ENCODE data around the gene OR8B3.
A peak's percentile ranks its signal among the peaks of the same experiment; 100 is the strongest.
"Not testable (repeated sequence)": the region's sequence is repeated elsewhere in the genome, so short reads cannot be mapped to it uniquely, and the experiment has no call there.

The OR8B3 gene, protein sequence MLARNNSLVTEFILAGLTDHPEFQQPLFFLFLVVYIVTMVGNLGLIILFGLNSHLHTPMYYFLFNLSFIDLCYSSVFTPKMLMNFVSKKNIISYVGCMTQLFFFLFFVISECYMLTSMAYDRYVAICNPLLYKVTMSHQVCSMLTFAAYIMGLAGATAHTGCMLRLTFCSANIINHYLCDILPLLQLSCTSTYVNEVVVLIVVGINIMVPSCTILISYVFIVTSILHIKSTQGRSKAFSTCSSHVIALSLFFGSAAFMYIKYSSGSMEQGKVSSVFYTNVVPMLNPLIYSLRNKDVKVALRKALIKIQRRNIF

GRCh38 chr11:124398924-124399323 lies at the start of gene OR8B3:
OR8B3 (minus strand) TSS chr11:124399024; CDS start chr11:124397351, 1,673 bp downstream.
- DNase-seq = no peak

- DNase-seq = no peak
Measured at GRCh38 chr11:124446916-124447315, 48.1 kb upstream of the OR8B3 start.

- no peak for DNase-seq
Measured at GRCh38 chr11:124445646-124446150, 46.9 kb upstream of the OR8B3 start, which contains the start of gene OR8B8. OR8B8 (minus strand) TSS chr11:124445696; CDS start chr11:124441085, 4,611 bp downstream.

DNA sequence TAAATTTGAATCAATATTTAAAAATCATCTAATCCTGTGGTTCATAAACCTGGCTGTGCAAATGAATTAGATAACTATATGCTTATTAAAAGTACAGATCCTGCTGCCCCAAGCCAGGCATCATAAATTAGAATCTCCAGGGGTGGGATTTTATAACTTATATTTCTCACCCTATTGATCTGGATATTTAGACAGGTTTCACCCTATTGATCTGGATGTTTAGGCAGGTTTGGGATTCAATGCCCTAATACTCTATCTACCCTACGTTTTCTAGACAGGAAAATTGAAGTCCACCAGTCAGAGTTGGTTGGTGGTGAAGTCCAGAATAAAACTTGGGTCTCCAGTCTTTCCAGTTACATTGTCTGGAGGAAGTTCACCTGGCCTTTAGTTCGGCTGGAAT lies 44.0 kb upstream of the OR8B3 start:
- no peak for DNase-seq

GRCh38 chr11:124442442-124442841 lies 43.6 kb upstream of the OR8B3 start:
- DNase-seq = no peak

GRCh38 chr11:124441519-124441918 lies 42.7 kb upstream of the OR8B3 start:
- DNase-seq = no peak

GRCh38 chr11:124441081-124441480 lies 42.3 kb upstream of the OR8B3 start:
- no peak for DNase-seq

GRCh38 chr11:124440608-124441007 lies 41.8 kb upstream of the OR8B3 start:
- DNase-seq = no peak

DNA sequence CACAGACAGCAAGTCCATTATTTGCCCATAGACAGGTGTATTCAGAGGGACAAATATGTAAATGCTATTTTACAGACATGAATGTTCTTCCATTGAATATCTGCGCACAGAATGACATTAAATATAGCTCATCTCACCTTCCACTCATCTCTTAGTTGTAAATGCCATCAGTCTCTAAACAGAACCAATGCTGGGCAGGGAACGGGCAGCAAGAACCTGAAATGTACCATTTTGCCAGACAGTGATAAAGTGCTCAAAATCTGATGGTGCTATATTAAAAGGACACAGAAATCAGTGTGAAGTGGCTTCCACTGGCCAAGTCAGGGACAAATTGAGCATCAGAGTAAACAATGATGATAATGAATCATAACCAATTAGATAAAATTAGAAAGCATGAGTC lies 35.9 kb upstream of the OR8B3 start:
- no peak for DNase-seq

DNA sequence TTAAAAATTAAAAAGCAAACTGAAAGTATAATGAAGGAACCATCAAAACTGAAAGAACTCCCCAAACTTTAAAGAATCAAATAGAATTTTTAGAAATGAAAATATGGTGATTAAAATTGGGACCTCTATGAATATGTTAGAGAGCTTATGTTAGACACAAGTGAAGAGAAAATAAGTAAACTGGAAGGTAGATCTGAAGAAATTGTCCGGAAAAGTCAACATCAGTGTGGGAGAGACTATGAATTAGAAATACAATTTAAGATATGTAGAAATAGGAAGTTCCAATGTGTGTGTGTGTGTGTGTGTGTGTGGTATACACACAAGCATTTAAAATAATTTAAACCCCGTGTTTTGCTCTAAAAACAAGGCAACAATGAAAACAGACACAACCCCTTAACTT lies 30.8 kb upstream of the OR8B3 start:
- no peak for DNase-seq

DNA sequence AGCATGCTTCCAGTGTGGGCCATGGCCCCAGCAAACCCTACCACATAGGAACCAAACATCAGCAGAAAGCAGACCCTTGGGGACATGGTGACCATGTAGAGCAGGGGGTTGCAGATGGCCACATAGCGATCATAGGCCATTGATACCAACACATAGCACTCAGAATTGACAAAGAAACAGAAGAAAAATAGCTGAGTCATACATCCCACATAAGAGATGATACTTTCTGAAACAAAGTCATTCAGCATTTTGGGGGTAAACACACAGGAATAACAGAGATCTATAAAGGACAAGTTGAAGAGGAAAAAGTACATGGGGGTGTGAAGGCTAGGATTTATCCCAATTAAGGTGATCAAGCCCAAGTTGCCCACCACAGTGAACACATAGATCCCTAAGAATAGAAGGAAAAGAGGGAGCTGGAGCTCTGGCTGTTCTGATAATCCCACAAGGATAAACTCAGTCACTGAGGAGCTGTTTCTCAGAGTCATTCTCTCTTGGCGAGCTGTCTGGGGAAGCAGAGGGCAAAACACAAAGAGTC lies 25.6 kb upstream of the OR8B3 start, which contains the start of gene OR8B4:
TSS of gene OR8B4 (minus strand) at position 488 of the 538 bp plus-strand sequence. CDS start at position 488, 0 bp downstream.
- DNase-seq = no peak

GRCh38 chr11:124421043-124421442 lies 22.2 kb upstream of the OR8B3 start:
- no peak for DNase-seq

DNA sequence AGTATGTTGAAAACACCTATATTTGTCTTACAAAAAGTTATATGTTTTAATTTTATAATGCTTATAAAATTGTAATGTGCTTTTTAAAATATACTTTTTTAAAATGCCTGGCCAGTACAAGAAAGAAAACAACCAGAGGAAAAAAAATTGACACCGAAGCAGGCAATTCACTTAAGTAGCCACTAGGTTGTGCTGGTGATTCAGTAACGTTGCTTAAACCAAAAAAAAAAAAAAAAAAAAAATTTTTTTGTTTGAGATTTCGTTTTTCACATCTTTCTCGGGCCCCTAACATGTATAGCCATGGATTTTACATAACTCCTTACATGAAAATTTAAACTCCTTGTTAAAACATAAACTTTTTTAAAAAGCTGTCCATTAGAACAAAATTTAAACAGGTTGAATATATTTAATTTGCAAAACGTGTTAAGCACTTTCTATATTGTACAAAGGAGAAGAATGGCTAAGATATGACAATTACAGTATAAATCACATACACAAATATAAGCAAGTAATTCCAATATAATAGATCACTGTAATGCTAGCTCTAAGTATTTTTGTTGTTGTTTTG lies 16.6 kb upstream of the OR8B3 start:
- no peak for DNase-seq

DNA sequence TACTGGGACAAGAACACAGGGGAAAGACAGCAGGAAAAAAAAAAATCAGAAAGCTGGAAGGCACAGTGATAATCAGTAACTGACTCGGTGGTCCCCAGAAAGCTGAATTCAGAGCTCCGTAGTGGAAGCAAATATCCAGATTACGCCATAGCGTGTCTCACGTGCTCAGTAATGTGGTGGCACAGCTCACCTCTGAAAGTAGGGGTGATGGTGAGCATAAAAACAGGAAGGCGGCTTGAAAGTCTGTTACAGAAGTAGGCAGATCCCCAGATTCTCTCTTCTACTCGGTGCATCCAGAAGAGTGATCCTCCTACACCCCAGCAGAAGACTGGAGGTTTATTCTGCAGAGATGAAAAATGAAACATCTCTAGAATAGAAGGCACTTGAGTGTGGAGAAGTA lies 11.1 kb upstream of the OR8B3 start:
- DNase-seq = no peak

- no peak for DNase-seq
Measured at GRCh38 chr11:124405581-124405980, 6.8 kb upstream of the OR8B3 start.

- not testable (repeated sequence) for DNase-seq
Measured at GRCh38 chr11:124403186-124403585, 4.4 kb upstream of the OR8B3 start.

DNA sequence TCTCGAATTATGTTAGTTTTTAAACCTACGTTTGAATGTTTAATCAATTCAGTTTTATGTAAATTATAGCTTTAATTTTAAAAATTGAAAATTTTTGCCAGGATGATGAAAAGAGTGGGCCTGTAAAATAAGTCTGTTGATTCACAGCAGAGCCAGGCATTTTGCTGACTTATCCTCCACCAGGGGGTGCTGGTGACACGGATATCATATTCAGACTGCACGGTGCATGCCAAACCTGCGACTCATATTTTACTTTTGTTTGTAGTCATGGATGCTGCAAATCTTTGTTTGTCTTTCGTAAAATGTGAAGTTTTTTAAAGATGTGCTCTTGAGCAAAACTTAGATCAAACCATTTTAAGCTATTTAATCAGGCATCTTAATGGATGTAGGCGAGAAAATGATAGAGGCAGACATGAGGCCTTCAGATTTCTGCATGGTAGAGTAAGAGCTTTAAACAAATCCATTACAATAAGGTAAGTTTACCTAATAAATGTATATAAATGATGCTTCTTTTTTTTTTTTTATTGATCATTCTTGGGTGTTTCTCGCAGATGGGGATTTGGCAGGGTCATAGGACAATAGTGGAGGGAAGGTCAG lies 3.6 kb upstream of the OR8B3 start:
- DNase-seq = peak in 3 of 14 donors; percentile 0 to 2 (median 2)

GRCh38 chr11:124396847-124397246 lies 2.0 kb downstream of the OR8B3 start:
- not testable (repeated sequence) for DNase-seq

GRCh38 chr11:124394408-124394807 lies 4.4 kb downstream of the OR8B3 start:
- DNase-seq = no peak

DNA sequence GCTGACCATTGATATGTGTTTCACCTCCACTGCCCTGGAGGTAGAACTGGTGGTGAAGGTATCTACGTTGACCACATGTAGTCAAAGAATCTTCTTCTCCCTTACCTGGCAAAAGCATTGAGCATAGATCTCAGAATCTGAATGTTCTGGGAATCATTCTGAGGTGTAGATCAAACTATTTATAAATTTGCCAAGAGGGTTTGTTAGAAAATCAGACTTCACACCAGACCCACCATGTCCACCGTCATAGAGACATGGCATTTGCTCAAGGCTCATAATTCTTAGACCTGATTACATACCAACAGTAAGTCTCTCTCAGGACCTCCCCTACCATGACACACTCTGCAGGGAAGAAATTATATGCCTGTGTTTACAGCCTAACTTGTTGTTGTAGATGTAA lies 14.4 kb downstream of the OR8B3 start, which contains the start of gene OR8B2:
TSS of gene OR8B2 (minus strand) at position 101 of the 400 bp plus-strand sequence. CDS start 1,156 bp downstream, outside the sequence.
- no peak for DNase-seq

DNA sequence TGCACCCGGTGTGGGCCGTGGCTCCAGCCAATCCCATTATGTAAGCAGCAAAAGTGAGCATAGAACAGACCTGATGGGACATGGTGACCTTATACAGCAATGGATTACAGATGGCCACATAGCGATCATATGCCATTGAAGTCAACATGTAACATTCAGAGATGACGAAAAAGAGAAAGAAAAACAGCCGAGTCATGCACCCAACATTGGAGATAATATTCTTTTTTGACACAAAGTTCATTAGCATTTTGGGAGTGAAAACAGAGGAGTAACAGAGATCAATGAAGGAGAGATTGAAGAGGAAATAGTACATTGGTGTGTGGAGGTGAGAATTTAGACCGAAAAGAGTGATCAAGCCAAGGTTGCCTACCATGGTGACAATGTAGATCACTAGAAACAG lies 16.0 kb downstream of the OR8B3 start:
- DNase-seq = not testable (repeated sequence)

DNA sequence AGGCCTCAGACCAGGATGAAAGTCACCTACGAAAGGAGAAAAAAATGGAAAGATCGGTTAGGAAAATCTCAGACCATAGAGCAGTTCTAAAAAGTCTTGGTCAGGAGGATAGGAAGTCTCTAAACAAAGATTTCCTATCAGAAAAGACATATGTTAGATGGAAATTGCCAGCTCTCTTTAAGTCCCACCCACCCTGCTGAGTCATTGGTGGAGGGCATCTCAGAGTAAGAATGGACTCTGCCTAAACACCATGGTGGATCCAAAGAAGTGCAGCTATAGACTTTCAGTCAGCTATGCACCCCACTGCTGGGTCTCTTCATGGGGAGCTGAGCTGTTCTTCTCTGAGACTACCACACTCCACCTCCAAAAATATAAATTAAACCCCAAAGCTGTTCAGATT lies 18.2 kb downstream of the OR8B3 start:
- no peak for DNase-seq

DNA sequence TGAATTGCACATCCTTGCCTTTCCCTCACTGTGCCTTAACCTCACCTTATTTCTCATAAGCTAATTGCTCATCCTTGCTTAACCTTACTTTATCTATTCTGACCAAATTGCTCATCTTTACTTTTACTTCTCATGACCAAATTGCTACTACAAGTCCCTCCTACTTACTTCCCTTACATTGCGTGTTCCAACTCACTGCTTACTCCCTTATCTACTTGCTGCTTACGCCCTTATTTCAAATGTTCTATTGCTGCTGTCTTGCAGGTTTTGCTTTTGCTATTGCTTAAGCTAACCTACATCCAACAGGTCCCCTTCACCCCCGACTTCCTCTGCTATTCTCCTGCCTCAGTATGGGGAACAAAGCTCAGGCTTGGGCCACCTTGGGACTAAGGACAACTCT lies 22.5 kb downstream of the OR8B3 start:
- no peak for DNase-seq
